T47D (cell line): ENCODE measurements around the gene SUCLA2.
A peak's percentile ranks its signal among the peaks of the same experiment; 100 is the strongest.
"Not testable (repeated sequence)": the region's sequence is repeated elsewhere in the genome, so short reads cannot be mapped to it uniquely, and the experiment has no call there.

Experiments used
- DNase-seq, 2 experiments: peaks; one replicate each; pipeline versions ENCODE4 v3.0.0 to v3.0.0-alpha.2; 2011 to 2012; ENCODE audit warnings: low read depth in 1 of 2, low spot score in 1 of 2
- JUND ChIP-seq: IDR thresholded peaks from 2 replicates; pipeline ENCODE4 v1.6.1; 2012; ENCODE audit warnings: low read depth
- in situ Hi-C: cut with HindIII; loops from 2 replicates; pipeline ENCODE4 v1.10.0; 2016; ENCODE audit warnings: low sequenced_read_pairs, low pct_unique_long_range_greater_than_20kb

SUCLA2 gene

DNA sequence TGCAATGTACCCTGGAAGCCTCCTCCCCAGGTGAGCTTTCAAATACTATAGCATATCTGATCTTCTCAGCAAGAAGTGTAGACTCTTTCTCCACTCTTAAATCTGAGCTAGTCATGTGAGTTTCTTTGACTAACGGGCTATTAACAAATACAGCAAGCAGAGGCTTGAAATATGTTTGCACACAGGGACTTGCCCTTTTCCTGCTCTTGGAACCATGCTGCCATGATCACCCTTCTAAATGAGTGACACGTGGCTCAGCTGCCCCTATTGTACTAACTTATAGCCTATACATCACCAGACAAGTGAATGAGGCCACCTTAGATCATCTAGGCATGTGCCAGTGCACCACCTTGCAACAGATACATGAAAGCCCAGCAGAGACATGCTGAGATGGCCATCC is 13.3 kb upstream of the SUCLA2 start:
- TF ChIP-seq JUND: no peak
- DNase-seq: no peak
- in situ Hi-C loops: no loop called here

DNA sequence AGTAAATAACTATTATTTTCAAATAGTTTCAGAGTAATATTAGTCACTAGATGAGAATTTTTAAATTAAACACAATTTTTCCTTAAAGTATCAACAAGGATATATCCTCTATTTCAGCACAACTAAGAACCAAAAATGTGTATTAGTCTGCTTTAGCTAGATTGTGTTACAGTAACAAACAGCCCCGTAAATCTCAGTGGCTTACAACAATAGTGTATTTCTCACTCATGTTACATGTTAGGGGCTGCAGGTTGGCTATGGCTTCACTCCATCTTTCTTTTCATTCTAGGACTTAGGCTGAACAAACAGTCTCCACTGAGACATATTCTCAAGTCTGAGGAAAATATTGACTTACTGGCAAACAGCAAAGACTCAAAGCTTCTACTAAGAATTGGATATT is 11.6 kb upstream of the SUCLA2 start:
- TF ChIP-seq JUND: no peak
- no peak for DNase-seq
- in situ Hi-C loops: no loop called here

DNA sequence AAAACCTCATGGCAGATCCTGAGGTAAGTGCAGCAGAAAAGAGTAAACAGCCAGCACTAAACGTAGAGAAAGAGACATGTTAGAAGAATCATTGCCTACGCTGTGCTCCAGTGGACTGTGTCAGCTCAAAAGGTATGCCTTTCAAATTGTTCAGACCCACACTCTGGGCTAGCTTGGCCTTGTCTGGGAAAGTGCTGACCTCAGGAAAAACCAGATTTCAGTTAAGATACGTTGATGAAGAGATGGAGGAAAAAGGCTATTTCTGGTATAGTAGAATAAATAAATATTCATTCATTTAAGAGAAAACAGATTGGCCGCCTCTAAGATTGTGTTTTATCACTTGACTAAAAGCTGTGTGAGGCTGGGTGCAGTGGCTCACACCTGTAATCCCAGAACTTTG is 9.6 kb upstream of the SUCLA2 start:
- TF ChIP-seq JUND: no peak
- in situ Hi-C loops: no loop called here
- DNase-seq: no peak

DNA sequence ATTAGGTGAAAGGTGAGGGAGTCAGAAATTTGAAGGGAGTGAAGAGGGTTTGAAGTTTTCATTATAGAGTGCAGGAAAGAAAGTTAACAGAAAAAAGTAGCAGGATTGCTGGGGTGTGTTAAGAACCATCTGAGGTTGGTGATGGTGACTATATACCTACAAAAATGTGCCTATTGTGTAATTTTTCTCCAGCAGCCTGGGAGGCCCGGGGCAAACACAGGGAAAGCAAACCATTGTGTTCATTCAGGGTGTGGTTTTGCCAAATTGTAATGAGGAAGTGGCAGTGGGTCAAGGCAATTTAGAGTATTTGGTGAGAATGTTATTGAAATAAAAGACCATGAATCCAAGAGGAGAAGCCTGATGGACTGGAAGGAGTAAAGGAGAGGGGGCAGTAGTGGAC is 8.2 kb upstream of the SUCLA2 start:
- in situ Hi-C loops: no loop called here
- TF ChIP-seq JUND: no peak
- DNase-seq: peak in 1 of 2 experiments; percentile 36

DNA sequence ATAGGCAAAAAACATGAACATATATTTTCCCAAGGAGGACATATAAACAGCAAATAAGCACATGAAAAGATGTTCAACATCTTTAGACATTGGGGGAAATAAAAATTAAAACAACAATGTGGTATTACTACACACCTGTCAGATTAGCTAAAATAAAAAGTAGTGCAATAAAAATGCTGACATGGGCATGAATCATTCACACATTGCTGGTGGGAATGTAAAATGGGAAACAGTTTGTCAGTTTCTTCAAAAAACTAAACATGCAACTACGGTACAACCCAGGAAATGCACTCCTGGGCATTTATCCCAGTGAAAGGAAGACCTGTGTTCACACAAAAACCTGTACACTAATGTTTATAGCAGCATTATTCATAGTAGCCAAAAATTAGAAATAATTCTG is 5.3 kb upstream of the SUCLA2 start:
- no peak for DNase-seq
- in situ Hi-C loops: no loop called here

DNA sequence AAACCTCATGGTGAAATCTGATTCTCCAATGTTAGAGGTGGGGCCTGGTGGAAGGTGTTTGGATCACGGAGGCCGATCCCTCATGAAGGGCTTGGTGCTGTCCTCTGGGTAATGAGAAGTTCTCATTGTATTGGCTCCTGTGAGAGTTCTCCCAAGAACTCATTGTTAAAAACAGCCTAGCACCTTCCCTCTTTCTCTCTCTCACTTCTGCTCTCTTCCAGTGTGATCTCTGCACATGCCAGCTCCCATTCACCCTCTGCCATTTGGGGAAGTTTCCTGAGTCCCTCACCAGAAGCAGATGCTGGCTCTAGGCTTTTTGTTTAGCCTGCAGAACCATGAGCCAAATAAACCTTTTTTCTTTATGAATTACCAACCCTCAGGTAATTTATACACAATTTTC is 3.1 kb upstream of the SUCLA2 start:
- no peak for TF ChIP-seq JUND
- in situ Hi-C loops: no loop called here
- no peak for DNase-seq

More for the DNA sequence above, 5.3 kb upstream of the SUCLA2 start:
- TF ChIP-seq JUND: no peak

DNA sequence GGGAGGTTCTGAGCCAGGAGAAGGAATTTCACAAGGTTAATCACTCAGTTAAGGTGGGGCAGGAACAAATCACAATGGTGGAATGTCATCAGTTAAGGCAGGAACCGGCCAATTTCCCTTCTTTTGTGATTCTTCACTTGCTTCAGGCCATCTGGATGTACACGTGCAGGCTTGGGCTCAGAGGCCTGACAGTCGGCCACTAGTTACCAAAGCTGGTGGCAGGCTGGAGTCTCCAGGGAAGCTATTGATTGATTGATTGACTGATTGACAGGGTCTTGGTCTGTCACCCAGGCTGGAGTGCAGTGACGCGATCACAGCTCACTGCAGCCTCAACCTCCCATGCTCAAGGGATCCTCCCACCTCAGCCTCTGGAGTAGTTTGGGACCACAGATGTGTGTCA is 926 bp upstream of the SUCLA2 start:
- DNase-seq, in situ Hi-C loops: not testable (repeated sequence)

DNA sequence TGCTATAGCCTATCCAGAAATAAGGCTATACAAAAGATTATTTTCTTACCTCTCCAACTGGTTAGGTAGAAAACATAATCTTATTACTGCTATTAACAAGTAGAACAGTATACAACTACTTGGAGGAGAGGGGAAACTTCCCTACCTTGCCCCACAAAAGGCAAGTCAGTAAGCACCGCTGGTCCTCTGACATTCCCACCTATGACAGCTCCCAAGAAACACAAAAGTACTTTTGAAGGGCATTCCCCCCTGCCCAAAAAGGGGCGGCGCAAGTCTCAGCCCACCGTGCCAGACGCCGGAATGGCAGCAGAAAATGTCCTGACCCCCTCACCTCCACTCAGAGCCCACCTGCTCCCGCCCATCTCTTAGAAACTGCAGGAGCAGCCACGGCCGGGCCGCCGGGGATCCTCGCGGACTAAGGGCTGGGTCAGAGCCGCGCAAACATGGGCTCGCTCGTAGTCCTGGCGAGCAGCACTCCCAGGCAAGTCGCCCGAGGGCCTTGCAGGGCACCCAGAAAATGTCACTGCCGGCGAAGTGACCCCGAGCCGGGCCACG is 437 bp downstream of the SUCLA2 start:
- TF ChIP-seq JUND: no peak
- DNase-seq: peak; percentile 11 to 16
- in situ Hi-C loops: no loop called here

DNA sequence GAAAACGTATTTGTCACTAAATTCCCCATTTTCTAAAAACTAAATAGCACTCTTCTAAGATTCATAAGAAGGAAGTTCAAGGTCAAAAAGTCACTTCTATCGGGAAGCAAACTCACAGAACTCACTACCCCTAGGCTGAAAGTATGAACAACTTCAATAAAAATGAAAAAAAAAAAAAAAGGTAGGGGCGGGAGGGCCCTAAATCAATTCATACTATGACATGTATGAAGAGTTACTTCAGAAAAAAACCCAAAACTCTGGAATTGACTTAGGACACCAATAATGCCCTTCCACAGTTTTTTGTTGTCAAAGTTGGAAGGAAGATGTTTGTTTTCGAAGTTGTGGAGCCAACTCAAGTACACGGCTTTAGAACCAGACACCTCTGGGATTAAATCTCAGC is 1.1 kb downstream of the SUCLA2 start:
- in situ Hi-C loops: no loop called here
- no peak for DNase-seq
- TF ChIP-seq JUND: no peak

DNA sequence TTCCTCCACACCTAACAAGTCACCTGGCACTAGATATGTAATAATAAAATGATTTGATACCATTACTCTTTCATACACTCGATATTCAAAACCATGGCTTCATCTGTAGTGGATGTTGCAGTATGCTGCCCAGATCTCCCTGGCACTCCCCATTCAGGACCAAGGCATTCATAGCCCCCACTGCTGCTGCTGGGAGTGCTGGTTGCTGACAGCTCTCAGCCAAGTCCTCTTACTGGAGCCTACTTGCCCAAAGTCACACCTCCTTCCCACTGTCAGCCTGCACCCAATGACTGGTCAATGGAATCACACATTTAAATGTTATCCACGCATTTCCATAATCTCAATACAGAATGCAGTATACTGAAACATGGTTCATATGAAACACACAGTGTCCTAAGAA is 3.7 kb downstream of the SUCLA2 start:
- in situ Hi-C loops: no loop called here
- no peak for TF ChIP-seq JUND
- no peak for DNase-seq

DNA sequence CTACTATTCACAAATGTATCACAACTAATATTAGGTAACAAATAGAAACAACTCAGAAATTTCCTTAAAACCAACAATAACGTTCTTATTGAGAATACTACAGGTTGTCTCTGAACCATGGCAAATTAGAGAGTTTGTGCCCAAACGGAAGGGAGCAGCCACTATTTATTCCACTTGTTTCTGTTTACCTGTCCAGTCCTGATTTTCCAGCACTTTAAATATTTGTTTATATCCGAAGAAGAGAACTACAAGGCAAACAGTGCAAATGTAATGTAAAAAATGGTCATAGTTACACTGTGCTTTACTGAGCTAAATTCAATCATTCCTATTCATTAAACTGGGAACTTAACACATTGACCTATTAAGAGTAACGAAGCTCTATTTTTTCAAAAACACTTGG is 9.2 kb downstream of the SUCLA2 start:
- TF ChIP-seq JUND: no peak
- in situ Hi-C loops: no loop called here
- DNase-seq: no peak

DNA sequence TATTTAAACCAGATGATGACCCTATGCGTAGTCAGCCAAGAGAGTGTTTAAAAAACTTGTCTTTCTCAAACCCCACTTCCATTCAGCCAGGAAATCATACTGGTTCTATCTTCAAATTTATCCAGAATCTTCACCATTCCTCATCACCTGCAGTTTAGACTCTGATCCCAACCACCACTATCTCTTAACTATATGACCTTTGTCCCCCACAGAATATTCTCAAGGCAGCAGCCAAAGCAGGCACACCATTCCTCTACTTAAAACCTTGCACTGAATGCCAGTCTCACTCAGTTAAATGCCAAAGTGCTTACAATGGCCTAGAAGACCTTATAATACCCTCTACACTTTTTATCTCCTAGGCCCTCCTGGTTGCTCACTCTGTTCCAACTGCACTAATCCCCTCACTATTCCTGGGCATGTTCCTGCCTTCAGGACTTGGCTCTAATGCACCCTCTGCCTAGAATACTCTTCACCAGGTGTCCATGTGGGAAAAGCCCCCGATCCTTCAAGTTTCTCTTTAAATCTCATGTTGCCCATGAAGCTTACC is 10.1 kb downstream of the SUCLA2 start:
- DNase-seq: no peak
- in situ Hi-C loops: no loop called here
- TF ChIP-seq JUND: no peak

DNA sequence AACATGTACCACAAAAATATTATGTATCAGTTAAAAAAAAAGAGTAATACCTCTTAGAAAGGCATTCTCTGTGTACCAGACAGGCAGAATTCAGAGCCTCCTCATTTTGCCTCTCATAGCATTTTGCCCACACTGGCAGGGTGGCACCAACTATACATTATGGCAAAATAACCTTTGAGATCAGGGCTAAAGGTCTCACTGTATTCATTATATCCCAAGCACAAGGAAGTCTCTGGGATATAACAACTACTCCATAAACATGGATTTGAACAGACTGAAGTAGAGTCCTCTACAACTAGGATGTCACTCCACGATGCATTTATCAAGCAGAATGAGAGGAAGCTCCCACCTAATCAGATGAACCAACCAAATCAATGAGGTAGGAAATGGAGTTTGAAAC is 10.6 kb downstream of the SUCLA2 start:
- in situ Hi-C loops: no loop called here
- no peak for DNase-seq
- TF ChIP-seq JUND: no peak

DNA sequence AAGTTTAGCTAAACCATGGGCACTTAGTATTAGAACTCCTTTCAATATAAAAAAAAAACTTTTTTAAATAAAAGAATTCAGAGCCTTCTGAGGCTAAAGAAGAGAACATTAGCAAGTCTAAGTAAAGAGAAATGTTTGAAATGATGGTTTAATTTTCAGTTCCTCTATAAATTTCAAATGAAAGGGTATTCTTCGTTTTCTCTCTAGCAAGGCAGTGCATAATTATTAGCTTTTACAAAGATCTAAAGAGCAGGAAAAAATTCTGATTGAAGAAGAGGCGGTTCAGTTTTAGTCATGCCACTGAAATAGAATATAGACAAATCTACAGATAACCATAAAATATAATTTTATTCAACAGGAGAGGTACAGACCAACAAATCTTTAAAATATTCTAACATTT is 18.0 kb downstream of the SUCLA2 start:
- in situ Hi-C loops: no loop called here
- TF ChIP-seq JUND: no peak
- DNase-seq: no peak
